H1 (cell line): ENCODE measurements around the gene PRKCH. TPM values are rescaled to one million over a fixed set of nuclear protein-coding genes. Genes with fewer than 3 reads are reported as not detected.

Experiments
- CTCF ChIA-PET: fragments of 300-600 bp; sonication (Branson Sonifier 250); formaldehyde crosslinking; loops from one replicate; lab custom pipeline; 2021; ENCODE audit not compliant: partially characterized antibody; lab: Charles Lee
- POLR2A ChIA-PET: fragments of 300-600 bp; sonication (Branson Sonifier 250); formaldehyde crosslinking; loops from one replicate; lab custom pipeline; 2021; ENCODE audit warnings: inconsistent platforms; ENCODE audit not compliant: partially characterized antibody; lab: Charles Lee
- DNase-seq, 2 experiments: peaks; one replicate each; pipeline versions ENCODE4 v3.0.0 to v3.0.0-alpha.2; 2010 to 2022; ENCODE audit warnings: low spot score in 2 of 2, low read depth in 1 of 2, mixed read lengths in 1 of 2
- FAIRE-seq: peaks from 2 replicates; lab custom pipeline; 2011; peaks lifted over from hg19 to GRCh38; lab: Jason Lieb, UNC
- H2AFZ ChIP-seq: 2 replicates; pipeline ENCODE4 v1.8.1; 2012; ENCODE audit warnings: low read length, inconsistent platforms
- H2AK5ac ChIP-seq: 2 replicates; pipeline ENCODE4 v1.6.1; 2013; ENCODE audit warnings: low read depth, low read length
- H2BK120ac ChIP-seq: replicated peaks from 2 replicates; pipeline ENCODE3; 2013; ENCODE audit warnings: low read depth, low read length, inconsistent platforms
- H2BK12ac ChIP-seq: 2 replicates; pipeline ENCODE4 v1.6.1; 2013; ENCODE audit warnings: low read depth, low read length
- H2BK15ac ChIP-seq: 2 replicates; pipeline ENCODE4 v1.6.1; 2013; ENCODE audit warnings: low read length
- H2BK20ac ChIP-seq: 2 replicates; pipeline ENCODE4 v1.6.1; 2013; ENCODE audit warnings: low read length
- H2BK5ac ChIP-seq: 2 replicates; pipeline ENCODE4 v1.6.1; 2013; ENCODE audit warnings: low read depth, low read length
- H3K14ac ChIP-seq: 2 replicates; pipeline ENCODE4 v1.6.1; 2013; ENCODE audit warnings: inconsistent platforms; ENCODE audit not compliant: insufficient read length
- H3K18ac ChIP-seq: 2 replicates; pipeline ENCODE4 v1.6.1; 2013; ENCODE audit warnings: low read length; ENCODE audit errors: extremely low read depth
- H3K23ac ChIP-seq: 2 replicates; pipeline ENCODE4 v1.6.1; 2013; ENCODE audit warnings: inconsistent platforms; ENCODE audit not compliant: insufficient read length
- H3K23me2 ChIP-seq: 2 replicates; pipeline ENCODE4 v1.6.1; 2013; ENCODE audit warnings: low read depth, low read length
- H3K27ac ChIP-seq: 2 replicates; pipeline ENCODE4 v1.6.1; 2011; ENCODE audit warnings: low read depth, low read length, inconsistent platforms
- H3K27me3 ChIP-seq, 4 experiments: replicated peaks in 1 of 4; 1 replicate in 1 of 4; 2 replicates in 3 of 4; pipeline versions ENCODE4 v1.6.1 to v1.8.1; 2011 to 2013; ENCODE audit warnings: low read length in 3 of 4, mild to moderate bottlenecking in 3 of 4, inconsistent platforms in 2 of 4, mixed read lengths in 2 of 4, moderate library complexity in 1 of 4; ENCODE audit not compliant: control insufficient read depth in 3 of 4, insufficient read depth in 3 of 4; ENCODE audit errors: extremely low read depth in 1 of 4
- H3K36me3 ChIP-seq, 4 experiments: 2 replicates each; pipeline versions ENCODE4 v1.6.1 to v1.8.1; 2011 to 2013; ENCODE audit warnings: mild to moderate bottlenecking in 4 of 4, low read length in 3 of 4, moderate library complexity in 2 of 4, control low read depth in 1 of 4, inconsistent platforms in 1 of 4; ENCODE audit not compliant: insufficient read depth in 4 of 4, control insufficient read depth in 2 of 4
- H3K4ac ChIP-seq: replicated peaks from 2 replicates; pipeline ENCODE3; 2013; ENCODE audit warnings: low read length, low read depth, mixed read lengths, inconsistent platforms; ENCODE audit not compliant: insufficient read length
- H3K4me1 ChIP-seq, 4 experiments: replicated peaks in 1 of 4; 1 replicate in 1 of 4; 2 replicates in 3 of 4; pipeline versions ENCODE4 v1.6.1 to v1.8.1; 2011 to 2013; ENCODE audit warnings: low read length in 3 of 4, inconsistent platforms in 2 of 4, mixed read lengths in 1 of 4; ENCODE audit not compliant: insufficient read depth in 4 of 4, control insufficient read depth in 3 of 4
- H3K4me2 ChIP-seq, 2 experiments: 2 replicates each; pipeline versions ENCODE4 v1.6.1 to v1.8.1; 2011 to 2013; ENCODE audit warnings: low read depth in 2 of 2, low read length in 2 of 2, control low read depth in 1 of 2, inconsistent platforms in 1 of 2, mild to moderate bottlenecking in 1 of 2; ENCODE audit not compliant: insufficient read depth in 1 of 2
- H3K4me3 ChIP-seq, 4 experiments: fragments of 200-600, 300-600 bp in 1 of 4; sonication (generic), shearing (Covaris generic), sonication (Bioruptor Twin) in 1 of 4; 2 replicates each; pipeline versions ENCODE4 v1.5.1 to v1.8.1; 2011 to 2016; ENCODE audit warnings: low read length in 4 of 4, low read depth in 3 of 4, control low read depth in 2 of 4, inconsistent platforms in 2 of 4, mild to moderate bottlenecking in 2 of 4, mixed read lengths in 1 of 4, moderate library complexity in 1 of 4; ENCODE audit not compliant: insufficient read depth in 2 of 4; ENCODE audit errors: extremely low read depth in 1 of 4
- H3K56ac ChIP-seq: replicated peaks from 2 replicates; pipeline ENCODE3; 2013; ENCODE audit warnings: low read depth, mild to moderate bottlenecking, mixed read lengths, low read length, inconsistent platforms; ENCODE audit not compliant: insufficient read length
- H3K79me1 ChIP-seq: 2 replicates; pipeline ENCODE4 v1.6.1; 2013; ENCODE audit warnings: low read depth, low read length, control low read depth
- H3K79me2 ChIP-seq, 2 experiments: 2 replicates each; pipeline versions ENCODE4 v1.6.1 to v1.8.1; 2012 to 2013; ENCODE audit warnings: low read length in 2 of 2, mild to moderate bottlenecking in 2 of 2, inconsistent platforms in 1 of 2; ENCODE audit not compliant: insufficient read depth in 2 of 2, control insufficient read depth in 1 of 2
- H3K9ac ChIP-seq, 4 experiments: replicated peaks in 1 of 4; 1 replicate in 1 of 4; 2 replicates in 3 of 4; pipeline versions ENCODE4 v1.6.1 to v1.8.1; 2011 to 2013; ENCODE audit warnings: low read depth in 3 of 4, low read length in 3 of 4, control low read depth in 2 of 4, mild to moderate bottlenecking in 2 of 4, moderate library complexity in 2 of 4, inconsistent platforms in 1 of 4; ENCODE audit errors: extremely low read depth in 1 of 4
- H3K9me3 ChIP-seq, 2 experiments: 2 replicates each; pipeline versions ENCODE4 v1.6.1 to v1.8.1; 2012 to 2013; ENCODE audit warnings: mild to moderate bottlenecking in 2 of 2, moderate library complexity in 2 of 2, control low read depth in 1 of 2, inconsistent platforms in 1 of 2, low read depth in 1 of 2, low read length in 1 of 2, mixed read lengths in 1 of 2; ENCODE audit not compliant: insufficient read depth in 2 of 2
- H4K20me1 ChIP-seq, 2 experiments: replicated peaks in 1 of 2; 2 replicates each; pipeline versions ENCODE3 to v1.8.1; 2011 to 2013; ENCODE audit warnings: inconsistent platforms in 2 of 2, low read length in 2 of 2, mild to moderate bottlenecking in 1 of 2; ENCODE audit not compliant: insufficient read depth in 2 of 2, control insufficient read depth in 1 of 2
- H4K5ac ChIP-seq: 2 replicates; pipeline ENCODE4 v1.6.1; 2013; ENCODE audit warnings: low read length, low read depth, mixed read lengths, inconsistent platforms; ENCODE audit not compliant: insufficient read length
- H4K8ac ChIP-seq: 2 replicates; pipeline ENCODE4 v1.8.0; 2013; ENCODE audit warnings: mild to moderate bottlenecking, moderate library complexity, low read length, inconsistent platforms; ENCODE audit not compliant: insufficient read depth; ENCODE audit errors: extremely low read depth
- H4K91ac ChIP-seq: replicated peaks from 2 replicates; pipeline ENCODE3; 2013; ENCODE audit warnings: low read length, mixed read lengths, inconsistent platforms; ENCODE audit not compliant: insufficient read length
- ASH2L ChIP-seq: fragments of 200-600, 300-600 bp; sonication (generic); IDR thresholded peaks from one replicate; pipeline ENCODE4 v1.7.1; 2017; ENCODE audit warnings: low read length
- ATF3 ChIP-seq: IDR thresholded peaks from 2 replicates; pipeline ENCODE4 v1.6.1; 2011; ENCODE audit warnings: low read depth, mild to moderate bottlenecking, low read length; ENCODE audit not compliant: insufficient read depth
- BCL11A ChIP-seq, 2 experiments: IDR thresholded peaks; one replicate each; pipeline ENCODE4 v1.6.1; 2011; ENCODE audit warnings: low read depth in 2 of 2, low read length in 2 of 2, mild to moderate bottlenecking in 2 of 2
- CBX8 ChIP-seq: fragments of 300-800, 300-1000 bp; sonication (generic); IDR thresholded peaks from 2 replicates; pipeline ENCODE4 v1.7.1; 2016; ENCODE audit warnings: low read depth, low read length, borderline replicate concordance
- EZH2 ChIP-seq: fragments of 200-600 bp; sonication (generic); IDR thresholded peaks from 2 replicates; pipeline ENCODE4 v1.7.1; 2012; ENCODE audit warnings: low read depth, mild to moderate bottlenecking, moderate library complexity, low read length, inconsistent platforms; ENCODE audit not compliant: severe bottlenecking
- JUN ChIP-seq: IDR thresholded peaks from 2 replicates; pipeline ENCODE4 v1.6.1; 2011; ENCODE audit warnings: low read depth, mild to moderate bottlenecking, improper control_type of control experiment, low read length
- MAX ChIP-seq: IDR thresholded peaks from 2 replicates; pipeline ENCODE4 v1.6.1; 2012; ENCODE audit warnings: inconsistent platforms
- NANOG ChIP-seq: IDR thresholded peaks from 2 replicates; pipeline ENCODE4 v1.6.1; 2011; ENCODE audit warnings: low read length, low read depth, mild to moderate bottlenecking, inconsistent platforms; ENCODE audit not compliant: insufficient read depth, poor library complexity, severe bottlenecking
- RXRA ChIP-seq: IDR thresholded peaks from 2 replicates; pipeline ENCODE4 v1.6.1; 2011; ENCODE audit warnings: low read depth, mild to moderate bottlenecking, low read length, moderate library complexity; ENCODE audit not compliant: insufficient read depth
- SIN3A ChIP-seq, 2 experiments: IDR thresholded peaks in 1 of 2; conservative IDR thresholded peaks in 1 of 2; 2 replicates each; pipeline ENCODE4 v1.6.1; 2011 to 2012; ENCODE audit warnings: low read length in 2 of 2, improper control_type of control experiment in 1 of 2, low read depth in 1 of 2, mild to moderate bottlenecking in 1 of 2
- SP1 ChIP-seq: IDR thresholded peaks from 2 replicates; pipeline ENCODE4 v1.6.1; 2011; ENCODE audit warnings: low read depth, low read length
- TAF1 ChIP-seq: IDR thresholded peaks from 2 replicates; pipeline ENCODE4 v1.6.1; 2011; ENCODE audit warnings: mild to moderate bottlenecking, low read depth, low read length
- TCF12 ChIP-seq: IDR thresholded peaks from 2 replicates; pipeline ENCODE4 v1.6.1; 2011; ENCODE audit warnings: low read depth, mild to moderate bottlenecking, low read length
- WGBS, 2 experiments: shearing (Covaris generic) in 1 of 2; methylation state at CpG; one replicate each; pipeline versions ENCODE4 v1.1.6 to v1.1.7; 2013 to 2015; ENCODE audit warnings: low lambda C conversion rate in 2 of 2, mixed read lengths in 2 of 2, inconsistent platforms in 1 of 2, low coverage in 1 of 2, missing lambda C conversion rate in 1 of 2; ENCODE audit not compliant: insufficient replicate concordance in 2 of 2, insufficient coverage in 1 of 2, insufficient read length in 1 of 2; ENCODE audit errors: extremely low coverage in 1 of 2, missing lambda C conversion rate in 1 of 2; 5-methylcytosine and 5-hydroxymethylcytosine counted together
- polyA plus RNA-seq, 7 experiments: library from polyadenylated mRNA; depleted of rRNA in 3 of 7; stranded (reverse) in 5 of 7; unstranded in 2 of 7; fragments of >200 nt in 5 of 7; fragments of 200-250 nt in 2 of 7; gene quantifications; 1 replicate in 5 of 7; 2 replicates in 1 of 7; 4 replicates in 1 of 7; pipeline versions ENCODE4 v1.2.1 to v1.2.3, GENCODE V29; 2011 to 2013; ENCODE audit warnings: missing spikeins in 2 of 7, mixed read lengths in 2 of 7
- total RNA-seq: library from RNA; stranded (reverse); fragmentation: NEBNext Ultra II Directional; extraction: Animal tissue kit (Norgen Biotek cat#: 25700); gene quantifications from 2 replicates; pipeline ENCODE4 v1.2.1, GENCODE V29; 2021

PRKCH gene
- total and polyA plus RNA-seq, 2 of the 8 experiments (the other 6 are each of a cell fraction or from before 2014, with no cell fraction given): 6.4 to 7.0 TPM

GRCh38 chr14:61519106-61519505 is 197.7 kb downstream of the PRKCH start:
- FAIRE-seq: no peak
- H3K23ac ChIP-seq: no peak overlapping the region
- no peak for TF ChIP-seq JUN
- no peak for TF ChIP-seq NANOG
- TF ChIP-seq TCF12: no peak
- no peak for TF ChIP-seq EZH2
- no peak for TF ChIP-seq SP1
- no peak for TF ChIP-seq CBX8
- no peak for TF ChIP-seq ATF3
- no peak for TF ChIP-seq TAF1
- TF ChIP-seq ASH2L: no peak
- no peak for TF ChIP-seq SIN3A (conservative IDR thresholded peaks at IDR 0.05 in 1 of 2, IDR thresholded peaks at IDR 0.05 in 1 of 2; ENCODE audit: low read depth in 1 of 2, low read length in 2 of 2)
- no peak for TF ChIP-seq RXRA
- no peak for TF ChIP-seq BCL11A (IDR thresholded peaks at IDR 0.05; ENCODE audit: low read depth in 2 of 2, low read length in 2 of 2)
- no peak for TF ChIP-seq MAX
- no peak overlapping the region for H4K91ac ChIP-seq
- H3K36me3 ChIP-seq: no peaks in the 10 kb centered on the region
- no peaks in the 10 kb centered on the region for H3K79me1 ChIP-seq
- H2BK15ac ChIP-seq: no peak overlapping the region
- H4K8ac ChIP-seq: no peak overlapping the region
- no peak overlapping the region for H3K18ac ChIP-seq
- no peak overlapping the region for H2BK20ac ChIP-seq
- ChIA-PET POLR2A (no interaction called here), CTCF (interaction anchor here (2.5 kb wide), 1 partner anchor 9 kb away, joined by 7 read pairs; no protein-coding TSS in a partner anchor)
- peaks cover 0 to 3% (median 0%) of the 10 kb centered on the region in 4 experiments; a peak in 1 of 7 replicates for H3K4me1 ChIP-seq
- H3K27me3 ChIP-seq: no peaks in the 10 kb centered on the region
- no peak overlapping the region for H3K4me2 ChIP-seq
- DNase-seq: no peak
- H3K14ac ChIP-seq: no peak overlapping the region
- H3K4me3 ChIP-seq: no peak overlapping the region
- no peak overlapping the region for H2BK12ac ChIP-seq
- no peaks in the 10 kb centered on the region for H3K79me2 ChIP-seq
- no peak overlapping the region for H4K5ac ChIP-seq
- H3K23me2 ChIP-seq: no peaks in the 10 kb centered on the region; the same call in 1 of the 2 replicates
- no peak overlapping the region for H2AK5ac ChIP-seq
- no peak overlapping the region for H2AFZ ChIP-seq
- no peak overlapping the region for H3K56ac ChIP-seq
- H2BK5ac ChIP-seq: no peak overlapping the region
- H4K20me1 ChIP-seq: no peaks in the 10 kb centered on the region
- WGBS, 2 experiments: 94% methylated on average over 6 of the region's 6 CpGs; no CpG with 5 or more reads in 1 of the 2 experiments
- H3K27ac ChIP-seq: no peak overlapping the region
- no peak overlapping the region for H3K9ac ChIP-seq
- H2BK120ac ChIP-seq: no peak overlapping the region
- H3K4ac ChIP-seq: no peak overlapping the region
- H3K9me3 ChIP-seq: no peaks in the 10 kb centered on the region
